Neural cell (in vitro differentiated cells): ENCODE results near the gene CMTM7. TPM values are rescaled to one million over a fixed set of nuclear protein-coding genes. Genes with fewer than 3 reads are reported as not detected.

ENCODE experiments used
- H2AFZ ChIP-seq: fragments of 200-600, 300-800 bp; sonication (generic), shearing (Covaris generic); 2 replicates; pipeline ENCODE4 v1.6.0; 2014; ENCODE audit warnings: low read depth, mild to moderate bottlenecking, antibody characterized with exemption, low read length, moderate library complexity
- H3F3A ChIP-seq: fragments of 200-600 bp; shearing (Covaris generic); 2 replicates; pipeline ENCODE4 v1.6.1; 2016; ENCODE audit warnings: mild to moderate bottlenecking, moderate library complexity, mixed read lengths, antibody characterized with exemption, low read length; ENCODE audit not compliant: insufficient read depth, poor library complexity, severe bottlenecking
- H3K27ac ChIP-seq: fragments of 200-600, 300-800 bp; sonication (generic), shearing (Covaris generic); 2 replicates; pipeline ENCODE4 v1.5.1; 2014; ENCODE audit warnings: mild to moderate bottlenecking, low read length, moderate library complexity
- H3K27me3 ChIP-seq: fragments of 300-800, 200-600 bp; sonication (generic), shearing (Covaris generic); 2 replicates; pipeline ENCODE4 v1.6.0; 2014; ENCODE audit warnings: mild to moderate bottlenecking, low read depth, low read length, moderate library complexity; ENCODE audit not compliant: insufficient read depth
- H3K36me3 ChIP-seq: fragments of 300-800, 200-600 bp; sonication (generic), shearing (Covaris generic); 2 replicates; pipeline ENCODE4 v1.5.1; 2014; ENCODE audit warnings: mild to moderate bottlenecking, antibody characterized with exemption, low read length, moderate library complexity; ENCODE audit not compliant: insufficient read depth
- H3K4me2 ChIP-seq: fragments of 300-800, 200-600 bp; sonication (generic), shearing (Covaris generic); 2 replicates; pipeline ENCODE4 v1.6.0; 2014; ENCODE audit warnings: mild to moderate bottlenecking, low read length
- H3K4me3 ChIP-seq: fragments of 300-800, 200-600 bp; sonication (generic), shearing (Covaris generic); 2 replicates; pipeline ENCODE4 v1.5.1; 2014; ENCODE audit warnings: mild to moderate bottlenecking, low read length, moderate library complexity
- H3K79me2 ChIP-seq: fragments of 200-600 bp; shearing (Covaris generic); replicated peaks from 2 replicates; pipeline ENCODE4 v1.6.0; 2014; ENCODE audit warnings: mild to moderate bottlenecking, low read length, moderate library complexity; ENCODE audit not compliant: insufficient read depth
- H3K9ac ChIP-seq: fragments of 300-800, 200-600 bp; sonication (generic), shearing (Covaris generic); 2 replicates; pipeline ENCODE4 v1.6.1; 2016; ENCODE audit warnings: mild to moderate bottlenecking, low read length, mixed read lengths
- H3K9me2 ChIP-seq: fragments of 200-600 bp; shearing (Covaris generic); 2 replicates; pipeline ENCODE4 v1.6.1; 2016; ENCODE audit warnings: mild to moderate bottlenecking, low read length, mixed read lengths; ENCODE audit not compliant: insufficient read depth
- H3K9me3 ChIP-seq: fragments of 200-600, 300-800 bp; sonication (generic), shearing (Covaris generic); 2 replicates; pipeline ENCODE4 v1.6.1; 2016; ENCODE audit warnings: mild to moderate bottlenecking, mixed run types, low read length, moderate library complexity, mixed read lengths
- H4K20me1 ChIP-seq: fragments of 200-600 bp; shearing (Covaris generic); 2 replicates; pipeline ENCODE4 v1.6.1; 2016; ENCODE audit warnings: mild to moderate bottlenecking, mixed run types; ENCODE audit not compliant: insufficient read depth
- CTCF ChIP-seq: fragments of 450-650 bp; IDR thresholded peaks from 2 replicates; pipeline ENCODE4 v1.5.1; 2014; ENCODE audit warnings: antibody characterized with exemption, mild to moderate bottlenecking, moderate library complexity; ENCODE audit not compliant: poor library complexity, severe bottlenecking
- EP300 ChIP-seq: fragments of 450-650 bp; conservative IDR thresholded peaks from 2 replicates; pipeline ENCODE4 v1.6.1; 2014; ENCODE audit warnings: antibody characterized with exemption, mild to moderate bottlenecking, moderate library complexity; ENCODE audit not compliant: poor library complexity, severe bottlenecking
- EZH2 ChIP-seq: fragments of 200-600, 300-800 bp; shearing (Covaris generic), sonication (generic); IDR thresholded peaks from 2 replicates; pipeline ENCODE4 v1.6.1; 2014; ENCODE audit warnings: antibody characterized with exemption, low read length, borderline replicate concordance, mild to moderate bottlenecking; ENCODE audit not compliant: insufficient read depth, poor library complexity, severe bottlenecking
- MXI1 ChIP-seq: fragments of 450-650 bp; conservative IDR thresholded peaks from 2 replicates; pipeline ENCODE4 v1.6.1; 2014; ENCODE audit warnings: antibody characterized with exemption, mild to moderate bottlenecking; ENCODE audit not compliant: poor library complexity, severe bottlenecking
- POLR2AphosphoS5 ChIP-seq: IDR thresholded peaks from 2 replicates; pipeline ENCODE4 v1.6.1; 2012
- RAD21 ChIP-seq: fragments of 450-650 bp; conservative IDR thresholded peaks from 2 replicates; pipeline ENCODE4 v1.6.1; 2014; ENCODE audit warnings: antibody characterized with exemption, mild to moderate bottlenecking, moderate library complexity
- SMC3 ChIP-seq: fragments of 450-650 bp; conservative IDR thresholded peaks from 2 replicates; pipeline ENCODE4 v1.6.1; 2014; ENCODE audit warnings: antibody characterized with exemption, mild to moderate bottlenecking, moderate library complexity; ENCODE audit not compliant: poor library complexity
- polyA plus RNA-seq: library from polyadenylated mRNA; depleted of rRNA; stranded (reverse); fragments of >200 nt; gene quantifications from 2 replicates; pipeline ENCODE4 v1.2.3, GENCODE V29; 2014
- TF ChIP-seq, protein P1 (sequence below): IDR thresholded peaks from 2 replicates; pipeline ENCODE4 v1.6.1; 2012; ENCODE audit warnings: borderline replicate concordance

The CMTM7 gene
- polyA plus RNA-seq, 1 donor from 2014 or later: 0.57 TPM

DNA sequence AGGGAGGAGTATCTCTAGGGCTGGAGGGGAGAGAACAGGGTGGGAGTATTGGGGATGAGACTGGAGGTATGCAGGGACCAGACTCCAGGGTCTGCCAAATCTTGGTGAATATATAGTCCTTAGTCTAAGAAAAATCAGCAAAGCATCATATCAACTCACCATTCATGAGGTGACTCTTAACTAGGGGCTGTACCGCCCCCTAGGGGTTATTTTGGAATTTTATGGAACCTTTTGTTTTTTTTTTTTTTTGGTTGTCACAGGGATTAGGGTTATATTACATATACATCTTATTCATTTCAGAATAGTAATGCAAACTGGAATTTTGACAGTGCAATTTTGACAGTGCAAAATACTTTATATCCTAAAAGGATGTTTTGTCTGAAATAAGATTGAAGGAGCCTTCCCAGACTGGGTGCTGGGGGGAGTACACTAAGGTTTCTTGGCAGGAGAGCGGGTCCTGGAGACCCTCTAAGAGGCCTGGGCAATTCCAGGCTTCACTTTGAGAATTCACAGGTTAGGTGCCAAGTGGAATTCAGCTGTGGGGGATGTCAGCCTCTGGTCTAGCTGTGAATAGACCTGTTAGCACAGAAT lies 7.5 kb downstream of the CMTM7 start:
- Histone ChIP-seq H3K36me3 (no peaks in the 10 kb centered on the region), H3K27me3 (peaks cover 20% of the 10 kb centered on the region), H3K27ac (no peak overlapping the region), H3K79me2 (no peaks in the 10 kb centered on the region), H3F3A (no peaks in the 10 kb centered on the region), H2AFZ (no peak overlapping the region), H3K4me3 (no peak overlapping the region), H3K9ac (no peak overlapping the region), H3K9me3 (no peaks in the 10 kb centered on the region), H3K9me2 (no peaks in the 10 kb centered on the region), H4K20me1 (no peaks in the 10 kb centered on the region), H3K4me2 (no peak overlapping the region)
- TF ChIP-seq CTCF: peak; percentile 50
- no peak for TF ChIP-seq POLR2AphosphoS5
- TF ChIP-seq SMC3: no peak
- no peak for TF ChIP-seq MXI1
- TF ChIP-seq RAD21: peak; percentile 40
- TF ChIP-seq, protein P1, sequence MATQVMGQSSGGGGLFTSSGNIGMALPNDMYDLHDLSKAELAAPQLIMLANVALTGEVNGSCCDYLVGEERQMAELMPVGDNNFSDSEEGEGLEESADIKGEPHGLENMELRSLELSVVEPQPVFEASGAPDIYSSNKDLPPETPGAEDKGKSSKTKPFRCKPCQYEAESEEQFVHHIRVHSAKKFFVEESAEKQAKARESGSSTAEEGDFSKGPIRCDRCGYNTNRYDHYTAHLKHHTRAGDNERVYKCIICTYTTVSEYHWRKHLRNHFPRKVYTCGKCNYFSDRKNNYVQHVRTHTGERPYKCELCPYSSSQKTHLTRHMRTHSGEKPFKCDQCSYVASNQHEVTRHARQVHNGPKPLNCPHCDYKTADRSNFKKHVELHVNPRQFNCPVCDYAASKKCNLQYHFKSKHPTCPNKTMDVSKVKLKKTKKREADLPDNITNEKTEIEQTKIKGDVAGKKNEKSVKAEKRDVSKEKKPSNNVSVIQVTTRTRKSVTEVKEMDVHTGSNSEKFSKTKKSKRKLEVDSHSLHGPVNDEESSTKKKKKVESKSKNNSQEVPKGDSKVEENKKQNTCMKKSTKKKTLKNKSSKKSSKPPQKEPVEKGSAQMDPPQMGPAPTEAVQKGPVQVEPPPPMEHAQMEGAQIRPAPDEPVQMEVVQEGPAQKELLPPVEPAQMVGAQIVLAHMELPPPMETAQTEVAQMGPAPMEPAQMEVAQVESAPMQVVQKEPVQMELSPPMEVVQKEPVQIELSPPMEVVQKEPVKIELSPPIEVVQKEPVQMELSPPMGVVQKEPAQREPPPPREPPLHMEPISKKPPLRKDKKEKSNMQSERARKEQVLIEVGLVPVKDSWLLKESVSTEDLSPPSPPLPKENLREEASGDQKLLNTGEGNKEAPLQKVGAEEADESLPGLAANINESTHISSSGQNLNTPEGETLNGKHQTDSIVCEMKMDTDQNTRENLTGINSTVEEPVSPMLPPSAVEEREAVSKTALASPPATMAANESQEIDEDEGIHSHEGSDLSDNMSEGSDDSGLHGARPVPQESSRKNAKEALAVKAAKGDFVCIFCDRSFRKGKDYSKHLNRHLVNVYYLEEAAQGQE: no peak
- TF ChIP-seq EZH2: no peak
- no peak for TF ChIP-seq EP300

DNA sequence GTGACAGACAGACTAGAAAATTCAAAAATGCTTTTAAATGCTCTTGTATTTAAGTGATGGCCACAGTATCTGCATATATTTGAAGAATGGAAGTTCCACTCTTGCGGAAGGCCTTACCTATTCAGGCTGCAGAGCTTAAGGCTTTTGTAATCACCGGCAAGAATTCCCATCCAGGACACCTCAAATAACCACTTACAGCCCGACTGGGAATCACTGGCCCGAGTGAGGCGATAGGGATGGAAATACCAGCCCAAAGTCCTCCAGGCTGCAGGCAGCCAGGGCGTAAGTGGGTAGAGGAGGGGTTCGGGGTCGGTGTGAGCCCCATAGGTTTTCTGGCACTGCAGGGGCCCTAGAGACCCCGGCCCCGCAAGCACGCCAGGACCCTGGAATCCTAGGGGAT lies 9.5 kb downstream of the CMTM7 start:
- H2AFZ ChIP-seq: no peak overlapping the region
- no peaks in the 10 kb centered on the region for H3K9me3 ChIP-seq
- H3K9ac ChIP-seq: peak overlapping the region; percentile 42
- H3K9me2 ChIP-seq: no peaks in the 10 kb centered on the region
- H3K4me3 ChIP-seq: peak overlapping the region; percentile 60
- no peak for TF ChIP-seq EP300
- TF ChIP-seq POLR2AphosphoS5: no peak
- no peak overlapping the region for H3K27ac ChIP-seq
- H3K4me2 ChIP-seq: no peak overlapping the region
- H3K36me3 ChIP-seq: no peaks in the 10 kb centered on the region
- H4K20me1 ChIP-seq: no peaks in the 10 kb centered on the region
- no peaks in the 10 kb centered on the region for H3F3A ChIP-seq
- peaks cover 20% of the 10 kb centered on the region for H3K27me3 ChIP-seq
- no peaks in the 10 kb centered on the region for H3K79me2 ChIP-seq
